IPS-18c (cell line): ENCODE measurements around the gene ZDHHC18.
"Not testable (repeated sequence)": the region's sequence is repeated elsewhere in the genome, so short reads cannot be mapped to it uniquely, and the experiment has no call there.

ENCODE experiments used
- H3K4me3 ChIP-seq: 2 replicates; pipeline ENCODE4 v1.7.0; 2013; ENCODE audit warnings: low read depth, mild to moderate bottlenecking, low read length, moderate library complexity; ENCODE audit not compliant: insufficient read depth
- H3K9me3 ChIP-seq: one replicate; pipeline ENCODE4 v1.6.1; 2013; ENCODE audit warnings: mild to moderate bottlenecking, low read length, moderate library complexity; ENCODE audit not compliant: control insufficient read depth, insufficient read depth

ZDHHC18 gene

DNA sequence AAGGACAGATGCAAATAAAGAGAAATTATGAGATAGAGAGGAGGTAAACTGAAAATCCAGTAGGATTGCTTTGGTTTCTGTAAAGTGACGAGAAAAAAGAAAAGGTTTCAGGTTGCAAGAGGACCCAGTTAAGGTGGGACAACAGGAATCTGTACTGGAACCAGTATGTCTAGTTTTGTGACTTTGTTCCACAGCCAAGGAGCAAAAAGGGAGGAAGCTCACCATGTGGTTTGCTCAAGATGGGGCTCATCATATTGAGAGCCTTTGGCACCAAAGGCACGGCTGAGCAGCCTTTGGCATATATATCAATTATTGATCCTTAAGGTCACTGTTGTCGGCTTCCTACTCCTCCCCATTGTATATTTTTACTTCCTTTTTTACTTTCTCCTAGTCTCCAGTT, 1.8 kb upstream of the ZDHHC18 start:
- no peaks in the 10 kb centered on the region for H3K9me3 ChIP-seq
- H3K4me3 ChIP-seq, result no peak overlapping the region

DNA sequence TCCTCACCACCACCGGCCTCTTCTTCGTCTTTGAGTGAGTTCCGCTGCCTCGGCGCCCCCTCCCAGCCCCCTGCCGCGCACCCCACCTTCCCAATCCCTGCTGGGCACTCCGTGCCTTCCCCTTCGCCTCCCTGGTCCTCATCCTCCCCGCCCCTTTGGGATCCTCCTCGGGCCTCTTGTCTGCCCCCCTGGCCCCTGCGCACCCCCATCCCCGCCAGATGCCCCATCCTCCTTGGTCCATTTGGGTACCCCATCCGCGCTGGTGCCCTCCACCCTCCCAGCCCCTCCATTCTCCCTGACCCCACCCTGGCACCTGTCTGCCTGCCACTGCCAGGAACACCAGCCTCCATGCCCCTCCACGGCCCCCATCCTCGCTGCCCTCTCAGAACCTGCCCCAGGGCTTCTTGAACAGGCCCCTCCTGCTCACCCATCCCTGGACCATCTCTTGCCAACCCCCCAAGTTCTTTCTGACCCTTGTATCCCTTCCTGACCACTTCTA, 667 bp downstream of the ZDHHC18 start:
- H3K4me3 ChIP-seq, result peak overlapping the region; percentile 67
- no peaks in the 10 kb centered on the region for H3K9me3 ChIP-seq

- no peaks in the 10 kb centered on the region for H3K9me3 ChIP-seq
- peak overlapping the region; percentile 67 for H3K4me3 ChIP-seq
Measured at GRCh38 chr1:26827663-26828062, 1.2 kb downstream of the ZDHHC18 start.

GRCh38 chr1:26828411-26828991, 2.0 kb downstream of the ZDHHC18 start:
- Histone ChIP-seq H3K9me3 (no peaks in the 10 kb centered on the region), H3K4me3 (peak overlapping the region; percentile 28; the same call in 1 of the 2 replicates)

DNA sequence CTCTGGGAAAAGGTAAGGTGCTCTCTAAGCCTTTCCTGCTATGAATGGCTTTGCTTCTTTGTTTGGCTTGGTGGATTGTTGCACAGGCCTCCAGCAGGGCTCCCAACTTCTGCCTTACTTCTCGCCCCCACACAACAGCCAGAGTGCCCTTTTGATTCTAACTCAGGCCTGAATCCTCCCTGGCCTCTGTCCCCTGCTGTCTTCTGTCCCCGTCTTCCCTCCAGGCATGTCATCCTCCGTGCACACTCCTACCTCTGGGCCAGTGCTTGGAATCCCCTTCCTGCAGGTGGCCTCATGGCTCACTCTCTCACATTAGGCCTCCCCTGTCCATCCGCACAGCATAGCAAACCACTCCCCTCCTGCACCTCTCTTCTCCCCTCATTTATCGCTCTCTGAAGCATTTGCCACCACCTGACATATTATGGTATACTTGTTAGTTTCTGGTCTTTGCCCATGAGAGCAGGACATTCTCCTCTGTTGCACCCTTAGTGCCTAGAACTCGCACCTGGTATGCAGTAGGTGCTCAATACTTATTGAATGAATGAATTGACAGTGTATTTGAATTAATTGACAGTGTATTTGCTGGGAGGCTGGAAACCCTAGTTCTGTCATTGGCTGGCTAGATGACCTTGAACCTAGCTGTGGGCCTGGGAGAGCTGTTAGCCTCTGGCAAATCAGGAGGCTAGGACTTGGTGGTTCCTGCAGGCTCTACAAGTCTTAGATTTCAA, 2.9 kb downstream of the ZDHHC18 start:
- Histone ChIP-seq H3K4me3 (peak overlapping the region; percentile 28; the same call in 1 of the 2 replicates), H3K9me3 (no peaks in the 10 kb centered on the region)

- H3K9me3 ChIP-seq, result no peaks in the 10 kb centered on the region
- no peak overlapping the region for H3K4me3 ChIP-seq
Measured at GRCh38 chr1:26831059-26831458, 4.6 kb downstream of the ZDHHC18 start.

DNA sequence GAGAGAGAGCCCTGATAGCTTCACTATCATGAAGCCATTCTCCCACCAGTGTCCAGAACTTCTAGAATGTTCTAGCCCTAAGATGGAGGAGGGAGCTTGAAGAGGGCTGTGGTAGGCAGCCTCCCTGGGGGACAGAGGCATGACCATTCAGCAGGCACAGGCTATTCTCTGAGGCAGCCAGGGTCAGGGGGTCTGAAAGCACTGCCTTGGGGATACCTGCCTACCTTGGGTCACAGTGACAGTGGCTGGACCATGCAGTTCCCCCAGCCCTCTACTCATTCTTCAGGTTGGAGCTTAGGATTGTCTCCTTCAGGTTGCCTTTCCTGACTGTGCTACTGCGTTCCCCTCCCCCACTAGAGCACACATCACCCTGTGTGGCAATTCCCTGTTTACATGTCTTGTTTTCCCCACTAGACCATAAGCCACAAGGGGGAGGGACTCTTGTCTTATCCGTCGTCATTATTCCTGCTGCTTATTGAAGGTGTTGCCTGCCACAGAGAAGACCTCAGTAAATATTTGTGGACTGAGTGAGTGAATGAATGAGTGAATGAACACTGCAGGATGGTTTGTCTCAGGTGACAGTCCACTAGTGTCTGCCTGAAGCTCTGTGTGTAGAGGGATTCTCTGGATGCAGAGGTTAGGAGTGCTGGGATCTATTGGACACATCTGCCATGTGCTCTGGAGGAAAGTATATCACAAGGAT, 5.2 kb downstream of the ZDHHC18 start:
- no peaks in the 10 kb centered on the region for H3K9me3 ChIP-seq
- no peak overlapping the region for H3K4me3 ChIP-seq

- no peaks in the 10 kb centered on the region for H3K9me3 ChIP-seq
- H3K4me3 ChIP-seq, result no peak overlapping the region
Measured at GRCh38 chr1:26832249-26832960, 5.9 kb downstream of the ZDHHC18 start.

GRCh38 chr1:26833432-26834405, 7.2 kb downstream of the ZDHHC18 start:
- no peak overlapping the region for H3K4me3 ChIP-seq
- H3K9me3 ChIP-seq, result no peaks in the 10 kb centered on the region

- H3K4me3 ChIP-seq, H3K9me3 ChIP-seq: not testable (repeated sequence)
Measured at GRCh38 chr1:26837665-26838064, 11.2 kb downstream of the ZDHHC18 start.

DNA sequence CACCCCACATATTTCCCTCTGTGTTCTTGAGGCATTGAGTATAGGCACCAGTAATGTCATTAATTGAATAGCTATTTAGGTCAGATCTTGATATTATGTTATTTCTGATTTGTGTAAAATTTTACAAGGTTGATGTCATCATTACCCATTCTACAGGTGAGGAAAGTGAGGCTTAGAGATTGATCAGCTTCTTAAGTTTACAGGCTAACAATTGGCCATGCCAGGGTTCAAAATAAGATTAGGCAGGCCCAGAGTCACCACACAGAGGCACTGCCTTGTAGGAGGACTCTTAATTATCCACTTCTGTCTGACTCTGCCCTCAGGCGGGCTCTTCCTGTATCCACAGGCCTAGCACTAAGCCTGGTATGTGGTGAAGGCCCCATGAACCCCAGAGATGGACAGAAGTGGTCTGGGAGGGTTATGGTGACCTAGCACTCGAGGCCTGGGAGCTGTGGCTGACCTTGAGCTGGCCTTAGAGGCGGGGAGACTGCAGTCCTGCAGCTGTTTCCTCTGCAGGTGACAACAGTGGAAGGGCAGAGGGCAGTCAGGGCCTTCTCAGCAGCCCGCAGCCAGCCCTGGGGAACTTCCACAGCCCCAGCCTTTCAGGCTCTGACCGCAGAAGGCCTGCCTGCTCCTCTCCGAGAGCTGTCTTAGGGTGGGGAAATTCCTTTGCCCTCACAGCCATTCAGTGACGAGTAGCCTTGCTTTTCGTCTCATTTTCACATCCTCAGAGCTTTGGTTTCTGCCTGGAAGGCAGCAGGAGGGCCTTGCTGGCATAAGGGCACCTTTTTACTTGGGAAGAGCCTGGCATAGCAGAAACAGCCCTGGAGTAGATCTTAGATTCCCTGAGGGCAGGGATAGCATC, 12.2 kb downstream of the ZDHHC18 start:
- no peak overlapping the region for H3K4me3 ChIP-seq

DNA sequence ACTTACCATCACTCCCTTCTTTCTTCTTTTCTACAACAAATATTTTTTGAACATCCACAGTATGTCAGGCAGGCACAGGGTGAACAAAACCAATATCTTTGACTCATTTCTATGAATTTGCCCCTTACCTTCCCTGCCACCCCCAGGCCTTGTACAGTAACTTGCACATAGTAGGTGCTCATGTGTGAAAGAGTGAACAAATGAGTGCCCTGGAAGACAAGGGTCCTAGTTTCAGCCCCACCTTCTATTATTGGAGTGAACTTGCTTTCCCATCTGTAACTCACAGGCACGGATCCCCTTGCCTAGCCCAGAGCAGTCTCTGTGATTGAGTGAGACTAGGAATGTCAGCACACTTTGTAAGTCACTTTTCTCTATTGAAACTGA, 12.8 kb downstream of the ZDHHC18 start:
- no peak overlapping the region for H3K4me3 ChIP-seq
- no peaks in the 10 kb centered on the region for H3K9me3 ChIP-seq

More for the DNA sequence above, 12.2 kb downstream of the ZDHHC18 start:
- H3K9me3 ChIP-seq, result no peaks in the 10 kb centered on the region

DNA sequence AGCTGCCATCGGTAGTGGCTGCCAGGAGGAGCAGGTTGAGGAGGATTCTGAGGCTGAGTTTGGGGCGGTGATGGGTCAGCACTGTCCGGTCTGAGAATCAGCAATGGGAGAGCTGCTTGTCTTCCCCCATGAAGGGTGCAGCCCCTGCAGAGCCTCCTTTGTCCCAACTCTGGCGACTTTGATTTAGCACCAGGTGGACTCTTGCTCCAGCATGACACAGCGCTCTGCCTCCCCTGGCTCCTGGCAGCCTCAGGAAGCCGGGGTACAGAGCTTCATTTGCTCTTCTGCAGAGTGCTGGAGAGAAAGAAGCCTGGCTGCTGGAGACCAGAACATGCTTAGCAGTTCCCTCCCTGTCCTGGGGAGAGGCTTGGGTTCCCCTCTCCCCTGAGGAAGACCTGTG, 13.3 kb downstream of the ZDHHC18 start:
- Histone ChIP-seq H3K9me3 (no peaks in the 10 kb centered on the region), H3K4me3 (no peak overlapping the region)

DNA sequence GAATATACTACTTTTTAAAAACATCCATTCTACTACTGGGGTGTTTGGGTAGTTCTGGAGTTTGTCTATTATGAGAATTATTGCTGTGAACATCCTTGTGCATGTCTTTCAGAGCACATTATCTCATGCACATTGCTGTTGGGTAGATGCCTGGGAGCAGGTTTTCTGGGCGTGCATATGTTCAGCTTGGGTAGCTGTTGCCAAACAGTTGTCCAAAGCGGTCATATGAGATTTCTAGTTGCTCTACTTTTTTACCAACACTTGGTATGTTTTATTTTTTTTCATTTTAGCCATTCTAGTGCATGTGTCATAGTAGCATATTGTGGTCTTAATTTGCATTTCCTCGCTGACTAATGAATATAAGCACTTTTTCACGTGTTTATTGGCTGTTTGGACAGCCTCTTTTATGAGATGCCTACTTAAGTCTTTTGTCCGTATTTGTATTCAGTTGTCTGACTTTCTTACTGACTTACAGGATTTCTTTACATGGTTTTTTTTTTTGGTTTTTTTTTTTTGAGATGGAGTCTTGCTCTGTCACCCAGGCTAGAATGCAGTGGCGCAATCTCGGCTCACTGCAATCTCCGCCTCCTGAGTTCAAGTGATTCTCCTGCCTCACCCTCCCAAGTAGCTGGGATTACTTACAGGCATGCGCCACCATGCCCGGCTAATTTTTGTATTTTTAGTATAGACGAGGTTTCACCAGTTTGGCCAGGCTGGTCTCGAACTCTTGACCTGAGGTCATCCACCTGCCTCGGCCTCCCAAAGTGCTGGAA, 18.1 kb downstream of the ZDHHC18 start:
- no peaks in the 10 kb centered on the region for H3K9me3 ChIP-seq
- H3K4me3 ChIP-seq, result no peak overlapping the region

DNA sequence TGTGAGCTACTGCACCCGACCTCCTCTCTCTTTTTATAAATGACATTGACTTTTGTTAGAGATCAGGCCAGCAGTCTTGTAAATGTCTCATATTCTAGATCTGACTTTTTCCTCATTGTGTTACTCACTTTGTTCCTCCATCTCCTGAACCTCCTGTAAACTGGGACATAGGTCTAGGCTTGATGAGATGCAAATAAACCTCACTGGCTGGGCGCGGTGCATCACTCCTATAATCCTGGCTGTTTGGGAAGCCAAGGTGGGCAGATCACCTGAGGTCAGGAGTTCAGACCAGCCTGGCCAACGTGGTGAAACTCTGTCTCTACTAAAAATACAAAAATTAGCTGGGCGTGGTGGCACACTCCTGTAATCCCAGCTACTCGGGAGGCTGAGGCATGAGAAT, 21.3 kb downstream of the ZDHHC18 start:
- H3K9me3 ChIP-seq, H3K4me3 ChIP-seq: not testable (repeated sequence)
